ENCODE measurements around the gene TNN. TPM values are rescaled to one million over a fixed set of nuclear protein-coding genes. Genes with fewer than 3 reads are reported as not detected.

TNN gene
- total RNA-seq, 1 donor from 2014 or later: 0.11 TPM

DNA sequence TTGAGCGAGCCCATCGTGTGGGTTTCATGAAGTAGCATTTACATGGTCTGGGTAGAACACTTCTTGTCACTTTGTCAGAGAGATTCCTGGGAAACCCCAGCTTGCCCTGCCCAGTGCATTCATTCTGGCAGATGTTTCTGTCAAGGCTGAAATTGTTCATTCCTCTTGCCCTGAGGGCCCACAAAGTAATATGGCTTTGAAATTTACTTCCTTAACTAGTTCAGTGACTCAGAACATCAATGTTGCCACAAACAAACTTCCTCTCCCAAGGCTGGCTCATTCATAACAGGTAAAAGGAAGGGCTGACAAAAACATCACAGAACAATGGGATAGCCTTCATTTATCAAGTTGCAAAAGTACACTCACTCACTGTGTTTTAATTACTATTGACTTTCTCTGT lies 129.9 kb downstream of the TNN start:
- Histone ChIP-seq H3K9me3 (no peaks in the 10 kb centered on the region), H3K4me1 (peaks cover 3 to 17% of the 10 kb centered on the region in 2 donors), H3K4me3 (no peak overlapping the region), H3K36me3 (no peaks in the 10 kb centered on the region), H3K27me3 (no peaks in the 10 kb centered on the region), H3K27ac (no peak overlapping the region)
- TF ChIP-seq, protein P1, sequence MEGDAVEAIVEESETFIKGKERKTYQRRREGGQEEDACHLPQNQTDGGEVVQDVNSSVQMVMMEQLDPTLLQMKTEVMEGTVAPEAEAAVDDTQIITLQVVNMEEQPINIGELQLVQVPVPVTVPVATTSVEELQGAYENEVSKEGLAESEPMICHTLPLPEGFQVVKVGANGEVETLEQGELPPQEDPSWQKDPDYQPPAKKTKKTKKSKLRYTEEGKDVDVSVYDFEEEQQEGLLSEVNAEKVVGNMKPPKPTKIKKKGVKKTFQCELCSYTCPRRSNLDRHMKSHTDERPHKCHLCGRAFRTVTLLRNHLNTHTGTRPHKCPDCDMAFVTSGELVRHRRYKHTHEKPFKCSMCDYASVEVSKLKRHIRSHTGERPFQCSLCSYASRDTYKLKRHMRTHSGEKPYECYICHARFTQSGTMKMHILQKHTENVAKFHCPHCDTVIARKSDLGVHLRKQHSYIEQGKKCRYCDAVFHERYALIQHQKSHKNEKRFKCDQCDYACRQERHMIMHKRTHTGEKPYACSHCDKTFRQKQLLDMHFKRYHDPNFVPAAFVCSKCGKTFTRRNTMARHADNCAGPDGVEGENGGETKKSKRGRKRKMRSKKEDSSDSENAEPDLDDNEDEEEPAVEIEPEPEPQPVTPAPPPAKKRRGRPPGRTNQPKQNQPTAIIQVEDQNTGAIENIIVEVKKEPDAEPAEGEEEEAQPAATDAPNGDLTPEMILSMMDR (IDR thresholded peaks at IDR 0.05): no peak
- intact Hi-C loops (cut with DNase I): loop anchor here (10.0 kb wide), 1 partner anchor 1457 kb away; no protein-coding TSS in a partner anchor
- no peak for DNase-seq (ENCODE audit: low spot score in 2 of 2)

Other genes with a start within 250 kb of the TNN start
- 77.4 TPM for gene CACYBP, start 67.9 kb upstream of the TNN start, total RNA-seq
- 8.2 TPM for gene MRPS14, start 44.4 kb upstream of the TNN start, total RNA-seq
- gene KIAA0040, start 124.9 kb downstream of the TNN start, total RNA-seq: 36.7 TPM